GM18519 (cell line): ENCODE measurements around the gene TMEM184C.
A peak's percentile ranks its signal among the peaks of the same experiment; 100 is the strongest.

Source experiments
- ATAC-seq: cut with Tn5 transposase; IDR thresholded peaks from one replicate; pipeline ENCODE4 v1.9.1; 2021; ENCODE audit warnings: mild to moderate bottlenecking, moderate library complexity; ENCODE audit not compliant: unreplicated experiment, low FRiP score

TMEM184C gene

DNA sequence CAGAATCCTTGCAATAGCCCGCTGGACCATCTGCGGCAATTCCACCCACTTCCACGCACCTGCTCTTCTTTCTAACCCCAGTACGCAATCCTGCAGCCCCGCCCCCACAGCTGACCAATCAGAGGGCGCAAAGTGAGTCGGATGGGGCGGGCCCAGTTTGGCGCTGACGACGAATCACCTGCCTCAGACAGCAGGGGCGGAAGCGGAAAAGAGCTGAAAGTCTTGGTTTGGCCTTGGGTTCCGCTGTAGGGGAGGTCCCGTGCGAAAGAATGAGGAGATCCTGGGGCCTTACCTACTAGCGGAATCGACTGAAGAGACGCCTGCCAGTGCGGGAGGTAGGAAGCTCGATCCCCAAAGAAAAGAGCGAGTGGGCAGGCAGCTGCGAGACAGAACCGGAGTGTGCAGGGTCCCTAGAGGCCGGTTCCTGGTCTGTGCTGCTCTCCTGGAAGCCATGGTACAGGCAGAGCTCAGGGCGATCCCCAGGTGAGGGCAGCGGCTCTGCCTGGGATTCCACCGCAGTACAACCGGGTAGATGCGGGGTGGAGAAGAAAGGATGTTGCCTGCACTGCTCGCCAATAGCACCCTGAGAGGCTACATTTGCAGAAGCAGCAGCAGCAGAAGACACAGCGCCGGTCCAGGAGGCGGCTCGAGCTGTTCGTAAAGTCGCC is at the start of gene TMEM184C:
Gene TMEM184C, plus strand, starts transcription at position 225 of the 668 bp plus-strand sequence. CDS start 560 bp downstream, outside the sequence.
- ATAC-seq: peak; percentile 99

DNA sequence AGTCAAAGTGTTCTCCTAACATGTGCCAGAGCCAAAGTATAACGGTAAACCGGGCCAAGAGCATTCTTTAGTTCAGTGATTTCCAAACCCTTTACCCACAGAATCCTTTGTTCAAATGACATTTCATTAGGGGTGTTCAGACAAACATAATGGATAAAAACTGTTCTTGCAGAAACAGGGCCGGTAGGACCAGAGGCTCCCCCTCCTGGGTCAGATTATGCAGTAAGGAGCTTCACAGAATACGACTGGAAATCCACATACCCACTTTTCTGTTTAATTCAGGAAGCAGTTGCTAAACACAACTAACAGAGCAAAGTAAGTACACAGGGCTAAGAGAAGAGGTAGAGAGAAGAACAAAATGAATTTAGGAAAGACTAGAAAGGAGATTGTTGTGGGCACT is 46.6 kb upstream of the TMEM184C start:
- no peak for ATAC-seq

DNA sequence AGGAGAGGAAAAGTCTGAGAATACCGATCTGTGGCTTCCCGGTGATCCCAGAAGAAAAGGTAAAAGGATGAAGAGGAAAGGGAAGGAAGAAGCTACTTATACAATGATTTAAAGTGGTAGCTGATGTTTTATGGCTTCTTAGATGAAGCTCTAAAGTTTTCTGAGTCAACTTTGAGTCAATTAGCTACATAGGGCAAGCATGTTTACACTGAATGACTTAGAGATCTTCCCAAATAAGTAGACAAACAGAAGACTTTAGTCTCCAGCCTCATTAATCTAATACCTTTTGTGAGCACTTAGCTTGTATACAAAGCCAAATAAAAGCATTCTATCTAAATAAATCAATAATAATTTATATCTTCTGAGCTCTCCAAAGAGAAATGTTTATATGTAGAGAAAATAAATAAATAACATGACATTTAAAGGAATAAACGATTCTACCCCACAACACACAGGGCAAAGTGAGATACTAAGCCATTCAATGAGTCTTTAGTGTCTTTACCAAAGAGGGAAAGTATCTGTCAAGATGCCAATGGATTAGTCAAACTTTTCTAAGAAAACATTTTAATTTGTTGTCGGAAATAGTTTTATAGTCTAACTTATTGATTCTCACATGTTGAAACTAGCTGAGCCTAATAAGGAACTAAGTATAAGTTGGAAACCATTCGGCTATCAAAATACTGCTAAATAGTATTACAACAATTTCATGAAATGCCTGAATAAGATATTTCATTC is 46.0 kb upstream of the TMEM184C start:
- ATAC-seq: no peak

DNA sequence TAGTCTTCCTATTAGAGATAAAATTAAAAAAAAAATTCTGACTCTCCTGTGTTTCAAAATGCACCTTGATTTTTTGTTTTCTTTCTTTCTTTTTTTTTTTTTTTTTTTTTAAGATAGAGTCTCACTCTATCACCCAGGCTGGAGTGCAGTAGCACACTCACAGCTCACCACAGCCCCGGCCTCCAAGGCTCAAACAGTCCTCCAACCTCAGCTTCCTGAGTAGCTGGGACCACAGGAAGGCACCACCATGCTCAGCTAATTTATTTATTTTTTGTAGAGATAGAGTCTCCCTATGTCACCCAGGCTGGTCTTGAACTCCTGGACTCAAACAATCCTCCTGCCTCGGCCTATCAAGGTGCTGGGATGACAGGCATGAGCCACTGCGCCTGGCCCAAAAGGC is 41.1 kb upstream of the TMEM184C start:
- ATAC-seq: no peak

DNA sequence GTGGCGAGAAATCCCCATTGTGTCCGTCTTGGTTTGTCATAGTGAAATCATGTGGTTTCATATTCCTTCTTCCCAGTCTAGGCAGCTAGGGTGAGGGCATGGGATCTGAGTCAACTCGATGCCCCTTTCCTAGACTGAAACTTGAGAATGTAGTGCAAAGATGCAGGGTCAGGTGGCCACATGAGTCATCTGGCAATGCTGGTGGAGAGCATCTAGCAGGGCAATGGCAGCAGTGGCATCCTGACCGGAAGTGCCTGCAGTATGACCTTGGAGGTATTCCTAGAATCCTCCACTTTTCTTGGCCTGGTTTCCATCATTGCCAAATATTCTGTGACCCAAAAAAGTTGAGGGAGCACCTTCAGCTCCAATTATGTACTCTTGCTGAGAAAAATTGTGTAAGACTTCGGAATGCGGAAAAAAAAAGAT is 39.1 kb upstream of the TMEM184C start:
- ATAC-seq: no peak

DNA sequence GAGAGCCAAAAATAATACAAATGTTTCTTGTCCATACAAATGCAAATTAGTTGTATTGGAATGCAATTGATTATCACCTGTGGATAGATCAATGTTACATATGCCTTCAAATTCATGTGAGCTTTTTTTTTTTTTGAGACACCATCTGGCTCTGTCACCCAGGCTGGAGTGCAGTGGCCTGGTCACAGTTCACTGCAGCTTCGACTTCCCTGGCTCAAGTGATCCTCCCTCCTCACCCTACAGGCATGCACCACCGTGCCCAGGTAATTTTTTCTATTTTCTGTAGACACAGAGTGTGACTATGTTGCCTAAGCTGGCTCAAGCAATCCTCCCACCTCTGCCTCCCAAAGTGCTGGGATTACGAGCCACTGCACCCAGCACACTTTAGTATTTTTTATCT is 38.6 kb upstream of the TMEM184C start:
- no peak for ATAC-seq

DNA sequence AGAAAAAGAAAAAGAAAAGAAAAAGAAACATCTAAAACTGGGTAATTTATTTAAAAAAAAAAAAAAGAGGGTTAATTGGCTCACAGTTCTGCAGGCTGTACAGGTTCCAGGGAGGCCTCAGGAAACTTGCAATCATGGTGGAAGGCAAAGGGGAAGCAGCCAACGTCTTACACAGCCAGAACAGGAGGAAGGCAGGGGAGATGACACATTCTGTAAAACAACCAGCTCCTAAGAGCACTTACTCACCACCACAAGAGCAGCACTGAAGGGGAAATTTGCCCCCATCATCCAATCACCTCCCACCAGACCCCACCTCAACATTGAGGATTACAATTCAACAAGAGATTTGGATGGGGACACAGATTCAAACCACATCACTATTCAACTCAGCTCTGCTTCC is 36.8 kb upstream of the TMEM184C start:
- ATAC-seq: no peak

DNA sequence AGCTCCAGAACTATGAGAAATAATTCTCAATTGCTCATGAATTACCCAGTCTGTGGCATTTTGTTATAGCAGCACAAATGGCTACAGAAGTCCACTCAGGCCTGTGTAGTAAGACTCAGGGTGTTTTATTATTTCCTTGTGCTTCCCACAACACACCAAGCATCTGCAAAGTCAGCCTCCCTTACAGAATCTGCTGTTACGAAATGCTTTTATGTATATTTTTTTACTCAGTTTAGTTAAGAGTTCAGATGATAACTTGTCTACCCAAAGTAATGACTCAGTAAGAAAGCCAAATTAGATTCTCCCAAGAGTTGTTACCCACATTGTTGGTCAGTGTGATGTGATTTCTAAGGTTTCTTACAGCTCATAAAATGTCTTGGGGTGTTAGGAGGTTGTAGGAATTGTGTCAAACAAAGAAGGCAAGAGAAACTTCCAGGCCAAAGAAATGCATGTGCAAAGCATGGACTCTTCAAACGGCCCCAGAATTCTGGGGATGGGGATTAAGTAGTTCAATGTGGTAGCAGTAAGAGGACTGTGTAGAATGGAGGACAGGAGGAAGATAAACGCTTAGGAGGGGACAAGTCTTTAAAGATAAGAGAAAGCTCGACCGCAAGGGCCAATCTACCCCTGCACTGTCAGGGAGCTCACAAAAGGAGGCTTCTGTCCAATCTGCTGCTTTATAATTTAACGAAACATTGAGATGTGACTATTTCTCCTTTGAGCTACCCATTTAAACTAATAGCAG is 35.4 kb upstream of the TMEM184C start:
- no peak for ATAC-seq

DNA sequence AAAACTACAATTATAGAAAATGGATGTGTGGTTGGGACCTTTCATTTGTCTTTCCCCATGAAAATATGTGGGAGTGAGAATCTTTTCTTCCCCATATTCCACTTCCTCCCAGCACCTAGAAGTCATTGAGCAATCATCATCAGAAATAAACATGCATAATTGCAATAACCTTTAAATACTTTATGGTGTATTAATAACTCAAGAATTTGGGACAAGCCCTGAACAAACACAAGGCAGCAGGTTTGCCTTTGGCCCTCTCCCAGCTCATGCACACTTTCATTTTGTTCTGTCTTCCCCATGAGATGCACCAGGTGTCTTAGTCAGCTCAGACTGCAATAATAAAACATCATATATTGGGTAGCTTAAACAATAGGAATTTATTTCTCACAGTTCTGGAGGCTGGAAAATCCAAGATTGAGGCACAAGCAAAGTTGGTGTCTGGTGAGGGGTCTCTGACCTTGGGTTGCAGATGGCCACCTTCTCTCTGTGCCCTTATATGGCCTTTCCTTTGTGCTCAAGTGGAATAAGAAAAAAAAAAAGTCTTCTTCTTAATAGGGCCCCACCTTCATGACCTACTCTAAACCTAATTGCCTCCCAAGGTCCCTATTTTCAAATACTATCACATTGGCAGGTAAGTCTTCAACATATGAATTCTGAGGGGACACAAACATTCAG is 34.7 kb upstream of the TMEM184C start:
- ATAC-seq: no peak

DNA sequence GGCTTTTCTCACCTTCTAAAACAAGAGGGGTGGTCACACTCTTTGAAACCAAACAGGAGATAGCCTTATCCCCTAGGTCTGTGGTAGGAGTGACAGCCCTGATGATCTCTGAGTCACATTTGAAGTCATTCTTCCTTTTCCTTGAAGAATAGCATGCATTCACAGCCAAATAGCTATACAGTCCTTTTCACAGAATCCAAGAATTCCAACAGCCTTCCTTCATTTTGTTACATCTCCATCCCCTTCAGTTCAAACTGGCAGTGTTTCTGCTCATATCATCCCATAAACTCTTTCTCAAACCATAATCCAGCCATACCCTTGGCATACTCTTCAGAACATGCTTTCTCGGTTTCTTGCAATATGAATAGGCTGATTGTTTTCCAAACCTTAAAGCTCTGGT is 33.3 kb upstream of the TMEM184C start:
- no peak for ATAC-seq

DNA sequence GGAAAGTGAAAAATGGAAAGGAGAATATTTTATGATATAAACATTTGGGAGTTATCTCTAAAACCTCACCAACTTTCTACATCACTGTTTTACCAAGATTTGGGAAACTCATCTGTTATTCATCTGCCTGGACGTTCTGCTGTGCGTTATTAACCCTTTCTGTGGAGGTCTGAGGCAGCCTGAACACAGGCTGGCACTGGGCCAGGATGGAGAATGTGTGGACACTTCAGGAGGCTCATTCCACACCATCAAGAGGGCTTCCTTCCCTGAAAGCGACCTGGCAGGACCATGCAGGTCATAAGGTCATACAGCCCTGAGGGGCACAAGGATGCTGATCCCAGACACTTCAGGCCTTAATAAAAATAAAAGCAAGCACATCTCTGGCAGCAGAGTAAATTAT is 31.2 kb upstream of the TMEM184C start:
- no peak for ATAC-seq

DNA sequence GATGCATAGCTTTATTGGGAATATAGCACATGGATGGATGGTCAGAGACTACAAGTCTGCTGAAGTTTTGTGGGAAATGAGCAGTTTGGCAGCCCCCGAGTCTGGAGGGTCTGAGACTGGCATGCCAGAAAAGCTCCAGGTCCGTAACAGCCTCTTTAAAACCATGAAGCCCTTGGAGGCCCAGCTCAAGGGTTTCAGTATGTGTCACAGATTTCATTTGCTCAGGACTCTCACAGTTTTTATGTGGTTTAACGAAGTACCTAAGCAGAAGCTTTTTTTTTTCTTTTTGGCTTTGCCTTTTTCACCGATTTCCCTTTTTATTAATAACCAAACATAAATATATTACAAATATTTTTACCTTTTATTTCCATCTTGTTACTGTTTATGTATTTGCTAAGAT is 30.6 kb upstream of the TMEM184C start:
- ATAC-seq: peak; percentile 79

DNA sequence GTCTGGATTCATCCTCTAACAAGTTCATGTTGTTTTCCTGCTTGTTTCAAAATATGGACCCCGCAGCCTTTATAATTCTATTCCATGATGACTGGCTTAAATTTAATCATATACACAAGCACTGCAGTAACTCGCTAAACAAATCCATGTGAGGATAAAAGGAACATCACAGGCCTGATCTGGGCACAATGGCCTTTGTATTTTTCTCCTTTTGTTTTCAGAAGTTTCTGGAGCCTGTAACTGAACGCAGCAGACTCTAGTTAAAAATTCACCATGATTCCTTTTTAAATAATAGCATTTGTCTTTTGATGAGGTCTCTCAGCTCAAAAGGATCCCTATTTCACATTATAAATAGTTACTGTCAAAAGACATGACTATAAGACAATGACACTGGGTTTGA is 30.2 kb upstream of the TMEM184C start:
- no peak for ATAC-seq

DNA sequence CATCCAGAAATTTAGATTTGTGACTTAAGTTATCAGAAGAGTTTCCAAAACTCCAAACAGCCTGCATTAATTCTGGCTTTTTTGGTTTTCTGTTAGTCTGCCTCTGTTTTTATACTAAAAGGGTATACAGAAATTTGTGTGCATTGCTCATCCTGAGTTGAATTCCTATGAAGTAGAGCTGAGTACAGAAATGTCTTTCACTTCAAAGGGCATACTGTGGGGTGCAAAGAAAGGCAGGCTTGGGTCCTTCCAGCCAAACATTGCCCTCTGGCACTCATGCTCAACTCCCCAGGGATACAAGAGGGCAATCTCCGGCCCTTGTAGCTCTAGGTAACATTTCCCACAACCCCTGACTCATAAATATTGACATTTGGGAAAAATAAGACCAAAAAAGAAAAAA is 27.6 kb upstream of the TMEM184C start:
- ATAC-seq: no peak

DNA sequence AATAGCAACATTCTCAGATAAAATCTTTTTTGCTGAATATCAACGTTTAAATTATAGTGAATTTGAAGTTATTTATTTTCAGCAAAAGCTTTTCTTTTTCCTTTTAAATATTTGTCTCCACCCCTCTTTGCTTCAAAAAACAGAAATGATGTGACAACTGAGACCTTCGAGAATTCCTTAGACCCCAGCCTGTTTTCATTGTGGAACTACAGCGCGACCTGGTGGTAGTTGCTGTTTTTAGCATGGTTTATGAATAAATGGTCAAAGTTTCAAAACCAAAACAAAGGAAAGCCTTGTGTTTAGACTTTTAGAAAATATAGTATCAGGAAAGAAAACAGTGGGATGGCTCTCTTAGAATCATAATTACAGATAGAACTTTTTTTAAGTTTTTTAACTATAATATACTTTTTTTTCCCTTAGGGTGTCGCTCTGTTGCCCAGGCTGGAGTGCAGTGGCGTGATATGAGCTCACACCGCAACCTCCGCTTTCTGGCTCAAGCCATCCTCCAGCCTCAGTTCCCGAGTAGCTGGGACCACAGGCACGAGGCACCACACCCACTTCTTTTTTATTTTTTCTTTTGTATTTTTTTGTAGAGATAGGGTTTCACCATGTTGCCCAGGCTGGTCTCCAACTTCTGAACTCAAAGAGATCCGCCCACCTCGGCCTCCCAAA is 26.8 kb upstream of the TMEM184C start:
- ATAC-seq: no peak

DNA sequence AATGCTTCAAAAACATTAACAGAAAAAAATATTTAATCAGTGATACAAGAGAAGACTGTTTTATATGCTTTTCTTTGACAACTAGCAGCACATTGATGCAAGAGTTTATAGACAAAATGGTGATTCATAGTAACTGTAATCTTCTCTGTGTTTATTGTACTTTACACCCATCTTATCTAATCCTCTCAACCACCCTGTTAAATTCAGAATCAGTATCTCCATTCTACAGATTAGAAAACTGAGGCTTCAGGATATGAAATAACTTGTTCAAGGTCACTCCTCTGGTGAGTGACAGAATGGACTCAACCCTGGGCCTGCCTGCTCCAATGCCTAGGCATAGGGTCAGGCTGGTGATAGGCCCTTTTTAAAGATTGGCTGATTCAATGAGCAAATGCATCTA is 26.1 kb upstream of the TMEM184C start:
- ATAC-seq: no peak

DNA sequence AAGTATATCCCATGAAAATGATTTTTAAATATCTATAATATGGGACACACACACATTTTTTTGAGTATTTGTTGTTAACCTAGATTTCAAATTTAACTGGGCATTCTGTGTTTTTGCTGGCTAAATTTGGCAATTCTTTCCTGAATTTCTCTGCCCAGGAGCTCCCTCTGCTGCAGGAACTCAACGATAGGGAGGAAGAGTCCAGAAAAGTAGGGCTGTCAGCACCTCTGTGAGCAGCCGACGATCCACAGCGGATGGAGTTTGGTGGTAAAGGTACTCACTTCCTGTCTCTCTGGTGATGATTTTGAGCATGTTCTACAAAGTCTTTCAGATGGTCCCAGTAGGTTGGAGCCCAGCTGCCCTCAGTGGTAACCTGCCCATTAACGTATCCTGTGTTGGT is 23.1 kb upstream of the TMEM184C start:
- ATAC-seq: no peak

DNA sequence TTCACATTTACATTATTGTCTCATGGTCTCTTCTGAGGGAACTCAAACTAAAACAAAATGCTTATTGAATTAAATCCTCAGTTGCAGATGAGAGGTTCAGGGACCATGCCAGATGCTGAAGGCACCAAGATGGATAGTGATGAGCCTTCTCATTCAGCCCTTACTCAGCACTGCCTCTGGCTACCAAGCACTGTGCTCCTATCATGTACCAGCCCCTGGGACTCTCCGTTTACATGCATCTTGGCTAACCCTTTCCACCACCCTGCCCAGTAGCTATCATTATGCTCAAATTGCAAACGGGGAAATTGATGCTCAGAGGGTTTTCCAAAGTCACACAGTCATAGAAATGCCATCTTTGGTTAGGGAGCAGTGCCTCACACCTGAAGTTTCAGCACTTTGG is 22.6 kb upstream of the TMEM184C start:
- ATAC-seq: no peak

DNA sequence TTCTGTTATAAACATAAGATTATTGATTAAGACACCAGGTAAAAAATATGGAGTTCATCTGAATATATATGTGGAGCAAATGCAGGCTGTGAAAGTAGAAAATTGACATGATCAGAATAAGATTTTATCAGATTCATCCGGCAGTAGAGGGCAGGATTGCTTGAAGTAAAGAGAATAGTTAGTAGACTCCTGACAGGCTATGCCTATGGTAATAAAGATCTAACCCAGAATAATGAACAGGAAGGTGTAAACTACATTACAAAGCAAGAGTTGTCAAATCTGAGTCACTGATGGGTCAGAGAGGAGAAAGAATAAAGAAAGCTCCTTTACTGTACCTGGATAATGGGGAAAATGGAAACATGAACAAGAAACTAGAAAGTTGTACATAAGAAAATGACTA is 20.8 kb upstream of the TMEM184C start:
- no peak for ATAC-seq

DNA sequence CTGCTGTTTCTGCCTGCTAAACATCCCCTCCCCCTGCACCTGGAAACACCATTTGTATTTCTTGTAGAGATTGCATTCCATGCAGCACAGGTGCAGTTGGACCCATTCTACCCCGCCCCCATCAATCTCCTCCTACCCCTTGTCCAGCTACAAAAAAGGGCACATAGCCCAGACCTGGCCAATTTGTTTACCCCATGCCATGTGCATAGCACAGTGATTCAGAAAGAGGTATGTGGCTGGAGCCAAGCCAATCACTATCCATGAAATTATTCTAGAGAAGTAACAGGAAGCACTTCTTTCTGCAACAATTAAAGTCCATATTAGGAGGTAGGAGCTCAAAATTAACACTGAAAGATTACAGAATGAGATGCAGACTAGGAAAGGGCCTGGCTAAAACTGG is 20.2 kb upstream of the TMEM184C start:
- no peak for ATAC-seq
